GM19025 (cell line): ENCODE results near the gene CRACDL.

Experiments used
- ATAC-seq: cut with Tn5 transposase; IDR thresholded peaks from one replicate; pipeline ENCODE4 v1.9.1; 2021; ENCODE audit warnings: mild to moderate bottlenecking, low read depth, moderate library complexity; ENCODE audit not compliant: unreplicated experiment

The CRACDL gene

GRCh38 chr2:98808546-98808945 is 127.5 kb downstream of the CRACDL start:
- ATAC-seq: no peak

GRCh38 chr2:98807929-98808328 is 128.1 kb downstream of the CRACDL start:
- no peak for ATAC-seq

GRCh38 chr2:98807221-98807620 is 128.8 kb downstream of the CRACDL start:
- ATAC-seq: no peak

GRCh38 chr2:98806236-98806697 is 129.8 kb downstream of the CRACDL start:
- ATAC-seq: no peak

GRCh38 chr2:98805412-98806171 is 130.4 kb downstream of the CRACDL start:
- no peak for ATAC-seq

GRCh38 chr2:98804736-98805135 is 131.3 kb downstream of the CRACDL start:
- no peak for ATAC-seq

- no peak for ATAC-seq
Measured at GRCh38 chr2:98804265-98804650, 131.8 kb downstream of the CRACDL start.

GRCh38 chr2:98803405-98804264 is 132.4 kb downstream of the CRACDL start:
- ATAC-seq: no peak

- no peak for ATAC-seq
Measured at GRCh38 chr2:98802344-98802743, 133.7 kb downstream of the CRACDL start.

GRCh38 chr2:98801921-98802321 is 134.1 kb downstream of the CRACDL start:
- ATAC-seq: no peak

- no peak for ATAC-seq
Measured at GRCh38 chr2:98801286-98801685, 134.7 kb downstream of the CRACDL start.

- ATAC-seq: no peak
Measured at GRCh38 chr2:98800330-98801064, 135.5 kb downstream of the CRACDL start.

- ATAC-seq: no peak
Measured at GRCh38 chr2:98799375-98800329, 136.4 kb downstream of the CRACDL start.

- no peak for ATAC-seq
Measured at GRCh38 chr2:98796775-98797544, 139.1 kb downstream of the CRACDL start.

GRCh38 chr2:98795891-98796676 is 139.9 kb downstream of the CRACDL start:
- ATAC-seq: no peak

GRCh38 chr2:98793897-98794830 is 141.9 kb downstream of the CRACDL start:
- ATAC-seq: no peak

- no peak for ATAC-seq
Measured at GRCh38 chr2:98793275-98793674, 142.8 kb downstream of the CRACDL start.
